Left renal pelvis (tissue), 4 donors: Measurements from ENCODE around the gene UCN3. TPM values are rescaled to one million over a fixed set of nuclear protein-coding genes. Genes with fewer than 3 reads are reported as not detected.
"Not testable (repeated sequence)": the region's sequence is repeated elsewhere in the genome, so short reads cannot be mapped to it uniquely, and the experiment has no call there.

Experiments
- DNase-seq, 4 donors: peaks; one replicate each; pipeline ENCODE4 v3.0.0-alpha.2; 2013; ENCODE audit warnings: low read depth in 4 of 4, low spot score in 3 of 4
- polyA plus RNA-seq, 4 donors: library from polyadenylated mRNA; unstranded; fragments of 120-200 nt; gene quantifications; one replicate each; pipeline ENCODE4 v1.2.1, GENCODE V29; 2013; ENCODE audit not compliant: insufficient read length in 4 of 4

Gene UCN3
- polyA plus RNA-seq, 4 donors = 0.40 to 2.8 (median 1.8) TPM

GRCh38 chr10:5364374-5364773 is 392 bp upstream of the UCN3 start:
- no peak for DNase-seq

- no peak for DNase-seq
Measured at GRCh38 chr10:5365928-5366327, 1.2 kb downstream of the UCN3 start.

- no peak for DNase-seq
Measured at GRCh38 chr10:5369362-5370158, 4.8 kb downstream of the UCN3 start.

GRCh38 chr10:5370493-5371352 is 6.0 kb downstream of the UCN3 start:
- DNase-seq = no peak

- no peak for DNase-seq
Measured at GRCh38 chr10:5373307-5373706, 8.5 kb downstream of the UCN3 start.

- no peak for DNase-seq
Measured at GRCh38 chr10:5373891-5374611, 9.3 kb downstream of the UCN3 start.

- no peak for DNase-seq
Measured at GRCh38 chr10:5376450-5376849, 11.7 kb downstream of the UCN3 start.

- DNase-seq = not testable (repeated sequence)
Measured at GRCh38 chr10:5379202-5379601, 14.4 kb downstream of the UCN3 start.

- not testable (repeated sequence) for DNase-seq
Measured at GRCh38 chr10:5380395-5380794, 15.6 kb downstream of the UCN3 start.

GRCh38 chr10:5381187-5381586 is 16.4 kb downstream of the UCN3 start:
- no peak for DNase-seq

GRCh38 chr10:5385224-5385623 is 20.5 kb downstream of the UCN3 start:
- no peak for DNase-seq

GRCh38 chr10:5387169-5387568 is 22.4 kb downstream of the UCN3 start:
- DNase-seq = no peak

- no peak for DNase-seq
Measured at GRCh38 chr10:5390607-5391205, 25.9 kb downstream of the UCN3 start.

- no peak for DNase-seq
Measured at GRCh38 chr10:5391790-5392189, 27.0 kb downstream of the UCN3 start.

GRCh38 chr10:5393529-5393928 is 28.8 kb downstream of the UCN3 start:
- DNase-seq = no peak

GRCh38 chr10:5395168-5395567 is 30.4 kb downstream of the UCN3 start:
- no peak for DNase-seq

GRCh38 chr10:5396556-5397300 is 32.0 kb downstream of the UCN3 start:
- DNase-seq = no peak

GRCh38 chr10:5399332-5399731 is 34.6 kb downstream of the UCN3 start:
- DNase-seq = no peak

GRCh38 chr10:5400468-5401240 is 35.9 kb downstream of the UCN3 start:
- no peak for DNase-seq
